Stimulated activated CD4-positive, alpha-beta T cell treated with anti-CD3 and anti-CD28 coated beads, Interleukin-4, amount 100 ng/mL, for 24 hours (primary cell): ENCODE measurements around the gene LRRC14B.
"Not testable (repeated sequence)": the region's sequence is repeated elsewhere in the genome, so short reads cannot be mapped to it uniquely, and the experiment has no call there.

Source experiments
- DNase-seq: peaks from one replicate; pipeline ENCODE4 v3.0.0-alpha.2; 2020

The LRRC14B gene

DNA sequence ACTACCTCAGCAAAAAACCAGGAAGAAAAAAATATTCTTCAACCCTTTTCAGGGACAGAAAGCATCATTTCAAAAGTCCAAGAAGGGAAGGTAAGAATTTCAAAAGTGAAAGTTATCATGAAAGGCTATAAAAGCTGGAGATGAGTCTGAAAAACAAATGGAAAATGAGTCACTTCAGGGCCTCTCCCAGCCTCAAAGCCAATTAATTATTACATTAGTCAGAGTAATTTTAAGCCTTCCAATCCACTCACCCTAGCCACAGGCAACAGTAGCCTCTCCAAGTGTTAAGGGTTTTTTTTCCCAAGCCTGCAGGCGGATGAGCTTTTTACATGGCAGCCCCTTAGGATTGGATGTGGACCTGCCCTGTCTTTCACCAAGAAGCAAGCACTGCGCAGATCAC is 24.0 kb downstream of the LRRC14B start:
- DNase-seq, result peak; percentile 3

DNA sequence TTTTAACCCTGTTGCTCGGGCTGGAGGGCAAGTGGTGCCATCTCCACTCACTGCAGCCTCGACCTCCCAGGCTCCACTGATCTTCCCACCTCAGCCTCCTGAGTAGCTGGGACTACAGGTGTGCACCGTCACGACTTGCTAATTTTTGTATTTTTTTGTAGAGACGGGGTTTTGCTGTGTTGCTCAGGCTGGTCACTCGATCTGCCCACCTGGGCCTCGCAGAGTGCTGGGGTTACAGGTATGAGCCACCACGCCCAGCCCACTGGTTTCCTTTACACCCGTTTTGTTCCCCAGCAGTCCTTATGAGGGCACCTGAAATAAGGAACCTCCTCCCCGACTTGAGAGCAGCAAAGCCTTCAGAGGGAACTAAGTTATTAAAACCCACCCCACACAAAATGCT is 24.8 kb downstream of the LRRC14B start:
- DNase-seq, result not testable (repeated sequence)

DNA sequence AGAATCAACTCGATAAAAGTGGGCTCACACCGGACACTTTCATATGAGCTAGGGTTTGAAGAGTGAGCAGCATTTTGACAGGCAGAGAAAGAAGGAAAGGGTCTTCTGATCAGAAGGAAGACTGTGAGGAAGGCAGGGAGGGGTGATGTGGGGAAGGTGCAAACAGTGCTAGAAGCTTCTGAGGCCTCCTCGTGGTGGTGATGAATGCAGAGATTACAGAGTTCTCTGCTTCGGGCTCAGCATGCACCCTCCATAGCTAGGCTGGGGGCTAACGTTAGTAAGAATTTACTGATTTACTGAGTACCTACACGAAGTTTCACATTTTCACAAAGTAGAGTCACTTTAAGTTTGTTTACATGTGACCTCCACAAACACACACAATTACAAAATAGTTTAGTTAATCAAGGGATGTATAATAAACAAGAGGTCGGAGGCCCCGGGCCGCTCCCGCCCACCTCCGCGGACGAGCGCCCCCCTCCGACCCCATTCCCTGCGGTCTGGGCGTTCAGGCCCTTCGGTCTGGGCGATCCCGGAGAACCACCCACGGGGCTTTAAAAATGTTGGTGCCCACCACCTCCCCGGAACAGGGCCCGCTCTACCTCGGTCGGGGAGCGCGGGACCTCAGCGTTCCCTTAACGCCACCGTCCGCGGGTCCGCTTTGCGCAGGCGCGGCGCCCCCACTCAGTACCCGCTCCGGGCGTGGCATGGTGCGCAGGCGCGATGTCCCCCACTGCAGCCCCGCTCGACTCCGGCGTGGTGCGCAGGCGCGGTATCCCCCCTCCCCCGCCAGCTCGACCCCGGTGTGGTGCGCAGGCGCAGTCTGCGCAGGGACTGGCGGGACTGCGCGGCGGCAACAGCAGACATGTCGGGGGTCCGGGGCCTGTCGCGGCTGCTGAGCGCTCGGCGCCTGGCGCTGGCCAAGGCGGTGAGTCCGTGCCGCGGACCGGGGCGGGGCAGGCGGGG is 26.5 kb downstream of the LRRC14B start, which contains the start of the genes CCDC127 and SDHA:
Gene CCDC127, minus strand, starts transcription at position 660 of the 963 bp plus-strand sequence. CDS start 1,304 bp downstream, outside the sequence.
Gene SDHA, plus strand, starts transcription at position 827 of the 963 bp plus-strand sequence. Its CDS starts 36 bp downstream, at position 863.
- peak; percentile 97 for DNase-seq

DNA sequence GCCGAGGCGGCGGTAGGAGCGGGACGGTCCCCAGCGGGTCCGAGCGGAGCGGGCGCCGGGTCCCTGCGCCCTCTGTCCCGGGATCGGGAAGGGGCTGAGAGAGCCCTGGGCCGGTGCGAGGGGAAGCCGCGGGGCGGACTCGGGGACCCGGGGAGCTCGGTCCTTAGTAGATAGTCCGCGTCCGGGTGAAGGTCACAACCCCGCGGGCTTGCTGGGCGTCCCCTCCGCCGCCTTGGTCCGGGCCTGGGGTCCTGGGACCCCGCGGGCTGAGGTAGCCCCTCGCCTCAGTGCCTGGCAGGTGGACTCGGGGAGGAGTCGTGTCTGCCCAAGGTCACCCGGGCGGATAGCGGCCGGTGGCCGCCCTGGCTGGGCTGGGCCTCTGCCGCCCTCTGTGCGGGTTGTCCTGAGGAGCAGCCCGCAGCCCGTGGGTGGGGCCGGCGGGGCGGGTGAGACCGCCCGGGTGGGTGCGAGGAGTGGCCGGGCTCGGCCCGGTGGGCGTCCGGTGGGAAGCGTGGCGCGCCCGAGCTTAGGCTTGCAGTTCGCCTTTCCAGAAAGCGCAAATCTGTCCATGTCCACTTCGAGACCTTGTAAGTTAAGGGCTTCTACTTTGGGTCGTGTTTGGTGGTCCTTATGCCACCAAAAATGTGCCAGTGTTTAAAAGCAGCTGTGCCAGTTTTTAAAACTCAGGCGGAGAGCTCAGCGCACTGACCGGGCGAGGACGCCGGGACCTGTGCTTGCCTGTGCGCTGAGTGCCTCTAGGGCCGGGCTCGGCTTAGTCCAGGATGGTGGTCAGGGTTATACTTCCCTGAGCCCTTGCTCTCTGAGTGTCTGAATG is 27.4 kb downstream of the LRRC14B start:
- peak; percentile 9 for DNase-seq

DNA sequence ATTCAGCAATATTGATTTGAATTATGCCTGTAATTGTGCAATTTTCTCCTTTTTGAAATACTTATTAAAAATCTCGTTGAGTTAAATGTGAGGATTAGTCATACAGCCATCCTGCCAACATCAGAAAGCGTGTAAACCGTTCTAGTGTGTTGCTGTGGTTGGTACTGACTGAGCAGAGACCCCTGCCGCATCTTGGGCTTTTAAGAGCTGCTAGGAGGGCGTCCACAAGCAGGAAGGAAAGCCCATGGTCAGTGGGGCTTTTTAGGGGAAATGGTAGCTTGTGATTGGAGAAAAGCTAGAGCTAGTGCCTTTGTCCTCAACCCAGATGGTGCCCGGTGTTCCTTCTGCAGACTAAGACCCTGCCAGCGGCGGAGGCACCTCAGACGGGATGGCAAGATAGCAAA is 28.2 kb downstream of the LRRC14B start:
- peak; percentile 25 for DNase-seq

DNA sequence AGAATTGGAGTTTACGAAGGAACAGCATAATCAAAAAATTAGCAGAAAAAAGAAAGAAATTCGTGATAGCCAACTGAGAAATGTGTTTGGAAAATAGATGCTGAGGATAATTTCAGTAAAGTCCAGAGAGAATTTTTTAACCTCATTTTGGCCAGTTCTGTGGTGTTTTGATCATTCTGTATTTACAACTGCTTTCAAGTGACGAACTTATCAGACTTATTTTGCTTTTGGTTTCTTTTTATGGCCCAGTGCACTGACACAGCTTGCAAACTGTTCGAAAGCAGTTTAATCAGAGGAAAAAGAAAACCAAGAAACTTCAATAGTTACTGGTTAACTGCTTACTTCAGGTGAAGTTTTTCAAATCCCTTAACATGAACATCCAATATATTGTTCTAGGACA is 28.7 kb downstream of the LRRC14B start:
- no peak for DNase-seq

DNA sequence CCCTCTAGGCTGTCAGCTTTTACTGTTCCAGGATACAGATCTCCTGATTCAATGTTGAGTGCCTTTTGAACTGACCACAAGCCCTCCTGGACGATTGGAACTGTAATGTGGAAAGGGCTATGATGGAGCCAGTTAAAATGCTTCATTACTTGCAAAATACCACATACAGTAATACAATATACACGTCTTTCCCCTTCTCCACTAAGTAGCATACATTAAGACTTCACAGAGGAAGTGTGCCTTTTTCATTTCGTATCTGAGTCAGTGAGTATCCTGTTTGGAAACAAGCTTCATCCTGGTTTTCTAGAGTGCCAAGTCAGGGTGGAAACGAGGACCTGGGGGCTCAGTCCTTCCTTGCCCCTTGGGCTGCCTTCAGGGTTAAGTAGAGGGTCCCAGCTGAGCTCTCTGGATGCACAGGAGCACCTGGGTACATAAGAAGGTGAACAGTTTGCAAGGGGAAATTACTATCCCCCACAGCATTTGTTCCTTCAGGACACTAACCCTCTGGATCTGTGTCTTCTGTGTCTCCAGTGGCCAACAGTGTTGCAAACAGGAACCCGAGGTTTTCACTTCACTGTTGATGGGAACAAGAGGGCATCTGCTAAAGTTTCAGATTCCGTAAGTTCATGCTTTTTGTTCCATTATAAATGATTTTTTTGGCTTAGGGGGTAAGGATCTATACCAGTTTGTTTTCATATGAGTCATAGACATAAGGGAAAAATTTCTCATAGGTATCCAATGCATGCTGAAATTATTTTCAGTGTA is 31.8 kb downstream of the LRRC14B start:
- not testable (repeated sequence) for DNase-seq

DNA sequence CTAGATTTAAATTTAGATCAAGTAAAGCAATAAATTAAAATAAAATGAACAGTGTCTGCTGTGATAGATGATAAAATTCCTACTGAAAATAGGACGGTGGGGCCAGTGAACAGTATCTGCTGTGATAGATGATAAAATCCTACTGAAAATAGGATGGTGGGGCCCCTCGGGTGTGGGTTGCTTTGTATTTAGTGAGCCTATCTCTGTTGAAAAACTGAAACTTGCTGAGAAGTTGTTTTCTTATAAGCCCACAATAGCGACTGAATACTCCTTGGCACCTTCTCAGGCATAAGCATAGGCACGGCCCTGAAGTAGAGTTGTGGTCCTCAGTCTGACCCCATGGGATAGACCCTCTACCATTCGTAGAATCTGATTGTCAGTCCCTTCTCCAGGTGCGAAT is 32.5 kb downstream of the LRRC14B start:
- DNase-seq, result no peak

DNA sequence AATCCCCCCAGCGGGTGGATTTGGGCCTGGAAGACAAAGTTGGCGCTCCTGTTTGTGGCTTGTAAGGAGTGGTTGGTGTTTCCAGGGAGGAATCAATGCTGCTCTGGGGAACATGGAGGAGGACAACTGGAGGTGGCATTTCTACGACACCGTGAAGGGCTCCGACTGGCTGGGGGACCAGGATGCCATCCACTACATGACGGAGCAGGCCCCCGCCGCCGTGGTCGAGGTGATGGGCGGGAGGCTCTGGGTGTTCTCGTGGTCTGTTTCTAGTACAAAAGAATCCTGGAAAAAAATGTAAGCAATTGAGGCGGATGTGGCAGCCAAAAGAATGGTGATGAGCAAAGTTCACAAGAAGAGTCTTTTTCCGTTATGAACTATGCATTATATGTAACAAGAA is 34.0 kb downstream of the LRRC14B start:
- DNase-seq, result no peak

DNA sequence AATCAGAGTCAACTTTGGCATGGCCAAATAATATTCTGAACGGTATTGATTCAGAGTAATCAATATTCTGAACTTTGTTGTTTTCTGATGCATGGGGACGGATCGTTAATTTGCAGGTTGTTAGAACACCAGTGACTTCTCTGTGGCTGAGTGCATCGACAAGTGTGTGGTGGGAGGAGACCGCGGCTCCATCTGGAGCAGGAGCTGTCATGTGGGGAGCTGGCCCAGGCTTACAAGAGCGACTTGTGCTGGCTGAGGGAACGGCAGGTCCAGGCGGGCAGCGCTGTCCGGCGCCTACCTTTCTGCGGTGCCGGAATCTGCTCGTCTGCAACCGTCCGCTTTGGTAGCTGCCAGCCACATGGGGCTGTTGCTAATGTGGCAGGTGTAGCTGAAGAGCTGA is 36.1 kb downstream of the LRRC14B start:
- not testable (repeated sequence) for DNase-seq

DNA sequence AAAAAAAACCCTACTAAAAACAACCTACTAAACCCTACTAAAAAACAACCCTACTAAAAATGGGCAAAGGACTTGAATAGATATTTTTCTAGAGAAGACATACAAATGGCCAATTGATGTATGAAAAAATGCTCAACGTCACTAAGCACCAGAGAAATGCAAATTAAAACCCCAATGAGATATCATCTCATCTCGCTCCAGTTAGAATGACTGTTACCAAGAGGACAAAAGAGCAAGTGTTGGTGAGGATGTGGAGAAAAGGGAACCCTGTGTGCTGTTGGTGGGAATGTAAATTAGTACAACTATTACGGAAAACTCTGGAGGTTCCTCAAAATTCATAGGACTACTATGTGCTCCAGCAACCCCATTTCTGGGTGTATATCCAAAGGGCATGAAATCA is 37.6 kb downstream of the LRRC14B start:
- DNase-seq, result no peak

DNA sequence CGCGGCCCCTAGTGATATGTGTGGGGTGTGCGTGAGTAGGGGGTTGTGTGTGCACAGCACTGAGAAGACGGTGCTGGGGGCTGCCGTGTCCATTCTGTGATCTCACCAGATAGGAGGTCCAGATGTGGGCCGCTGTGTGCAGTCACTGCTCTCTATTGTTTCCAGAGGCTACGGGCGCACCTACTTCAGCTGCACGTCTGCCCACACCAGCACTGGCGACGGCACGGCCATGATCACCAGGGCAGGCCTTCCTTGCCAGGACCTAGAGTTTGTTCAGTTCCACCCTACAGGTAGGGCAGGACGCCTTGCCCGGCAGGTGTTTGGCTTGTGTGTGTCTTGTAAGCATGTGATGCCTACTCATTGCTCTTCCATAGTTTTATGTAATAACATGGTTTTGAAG is 39.4 kb downstream of the LRRC14B start:
- no peak for DNase-seq

DNA sequence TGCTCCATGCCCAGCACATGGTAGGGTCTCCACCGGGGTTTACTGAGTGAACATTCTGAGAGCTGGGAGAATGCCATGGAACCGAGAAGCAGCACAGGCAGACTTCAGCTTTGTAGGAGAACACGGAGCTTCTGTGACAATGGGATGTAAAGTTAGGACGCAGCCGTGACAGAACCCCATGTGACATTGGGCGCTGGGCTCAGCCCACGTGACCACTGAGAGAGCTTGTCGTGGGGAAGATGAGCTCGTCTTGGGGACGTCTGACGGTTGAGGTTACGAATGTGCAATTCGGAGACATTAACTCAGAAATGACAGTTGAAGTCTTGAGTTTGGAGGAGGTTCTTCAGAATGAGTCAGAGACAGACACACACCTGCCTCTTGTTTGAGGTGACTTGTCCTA is 40.4 kb downstream of the LRRC14B start:
- no peak for DNase-seq

DNA sequence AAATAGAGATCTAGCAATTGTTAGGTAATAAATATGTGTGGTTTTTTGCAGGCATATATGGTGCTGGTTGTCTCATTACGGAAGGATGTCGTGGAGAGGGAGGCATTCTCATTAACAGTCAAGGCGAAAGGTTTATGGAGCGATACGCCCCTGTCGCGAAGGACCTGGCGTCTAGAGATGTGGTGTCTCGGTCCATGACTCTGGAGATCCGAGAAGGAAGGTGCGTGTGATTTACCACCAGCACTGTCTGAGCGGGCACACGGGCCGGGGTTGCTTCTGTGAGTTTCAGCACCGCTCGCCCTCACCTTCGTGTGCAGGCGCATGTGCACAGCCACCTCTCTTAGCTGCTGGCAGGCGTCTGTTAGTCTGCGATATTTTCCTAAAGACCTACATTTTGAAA is 42.1 kb downstream of the LRRC14B start:
- DNase-seq, result not testable (repeated sequence)

DNA sequence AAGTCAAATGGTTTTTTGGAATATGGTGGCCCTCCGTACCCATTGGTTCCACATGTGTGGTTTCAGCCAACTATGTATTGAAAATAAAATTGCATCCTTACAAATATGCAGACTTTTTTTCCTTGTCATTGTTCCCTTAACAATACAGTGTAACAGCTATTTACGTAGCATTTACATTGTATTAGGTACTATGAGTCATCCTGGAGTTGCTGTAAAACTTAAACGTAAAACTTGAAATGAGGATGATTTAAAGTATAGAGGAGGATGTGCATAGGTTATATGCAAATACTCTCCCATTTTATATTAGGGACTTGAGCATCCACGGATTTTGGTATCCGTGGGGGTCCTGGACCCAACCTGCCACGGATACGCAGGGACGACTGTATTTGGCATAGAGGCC is 43.2 kb downstream of the LRRC14B start:
- no peak for DNase-seq

DNA sequence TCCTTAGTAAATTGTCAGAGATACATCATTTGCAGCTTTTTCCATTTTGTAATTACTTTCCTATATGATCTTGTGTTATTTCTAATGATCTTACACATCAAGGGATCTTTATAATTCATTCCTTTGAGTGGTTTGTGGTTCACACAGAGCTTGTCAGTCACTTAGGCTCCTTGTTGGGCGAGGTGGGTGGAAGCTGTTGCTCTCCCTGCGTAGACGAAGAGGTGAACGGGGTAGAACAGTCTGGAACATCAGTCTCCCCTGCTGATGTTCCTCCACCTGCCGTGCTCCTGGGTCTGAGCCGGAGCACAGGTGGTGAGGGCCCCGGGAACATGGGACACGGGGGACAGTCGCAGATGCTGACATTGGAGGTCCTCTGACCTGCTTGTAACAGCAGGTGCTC is 44.2 kb downstream of the LRRC14B start:
- not testable (repeated sequence) for DNase-seq

DNA sequence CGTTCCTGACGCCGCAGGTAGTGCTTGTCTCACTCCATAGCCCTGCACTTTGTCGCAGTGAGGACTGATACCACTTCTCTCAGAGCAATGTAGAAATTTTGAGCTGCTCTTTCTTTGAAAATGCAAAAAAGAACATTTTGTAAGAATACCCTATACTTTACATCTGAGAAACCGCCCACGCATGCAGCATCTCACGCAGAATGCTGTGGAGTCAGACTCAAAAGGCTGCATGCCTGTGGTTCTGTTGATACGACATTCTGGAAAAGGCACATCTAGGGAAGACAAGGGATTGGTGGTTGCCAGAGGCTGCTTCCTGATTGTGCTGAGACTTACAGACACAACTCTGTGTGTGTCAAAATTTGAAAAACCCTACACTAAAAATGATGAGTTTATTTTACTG is 46.6 kb downstream of the LRRC14B start:
- not testable (repeated sequence) for DNase-seq

DNA sequence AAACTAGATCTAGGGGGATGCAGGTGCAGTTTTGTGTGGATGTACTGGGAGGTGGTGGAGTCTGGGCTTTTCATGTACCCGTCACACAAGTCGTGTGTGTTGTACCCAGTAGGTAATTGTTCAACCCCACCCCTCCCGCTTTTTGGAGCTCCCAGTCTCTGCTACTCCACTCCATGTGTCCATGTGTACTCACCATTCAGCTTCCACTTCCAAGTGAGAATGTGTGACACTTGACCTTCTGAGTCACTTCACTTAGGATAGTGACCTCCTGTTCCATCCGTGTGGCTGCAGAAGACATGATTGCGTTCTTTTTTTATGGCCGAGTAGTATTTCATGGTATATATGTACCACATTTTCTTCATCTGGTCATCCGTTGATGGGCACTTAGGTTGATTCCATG is 49.3 kb downstream of the LRRC14B start:
- DNase-seq, result not testable (repeated sequence)

DNA sequence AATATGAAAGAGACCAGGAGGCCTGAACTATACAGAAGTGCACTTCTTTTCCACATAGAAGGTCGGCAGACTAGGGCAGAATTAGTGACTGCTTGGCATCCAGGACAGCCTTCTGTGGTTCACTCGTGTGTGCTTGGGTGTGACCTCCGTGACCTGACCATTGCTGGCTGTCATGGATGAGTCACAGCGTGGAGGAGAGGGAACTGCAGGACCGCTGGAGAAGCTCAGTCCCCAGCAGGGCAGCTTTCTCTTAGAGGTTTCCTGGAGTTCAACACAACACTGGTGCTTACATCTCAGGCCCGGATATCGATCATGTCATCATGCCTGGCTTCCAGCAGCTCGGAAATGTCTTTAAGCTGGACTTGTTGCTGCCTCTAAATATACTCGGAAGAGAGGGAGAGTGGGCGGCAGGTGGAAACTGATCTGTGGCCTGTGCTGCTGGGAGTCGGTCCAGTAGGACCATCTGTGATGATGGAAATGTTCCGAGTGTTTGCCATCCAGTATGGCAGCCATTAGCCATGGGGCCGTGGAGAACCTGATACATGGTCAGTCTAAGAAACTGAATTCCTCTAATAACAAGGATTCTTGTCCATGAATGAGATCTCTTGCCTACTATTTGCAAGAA is 49.9 kb downstream of the LRRC14B start:
- not testable (repeated sequence) for DNase-seq

DNA sequence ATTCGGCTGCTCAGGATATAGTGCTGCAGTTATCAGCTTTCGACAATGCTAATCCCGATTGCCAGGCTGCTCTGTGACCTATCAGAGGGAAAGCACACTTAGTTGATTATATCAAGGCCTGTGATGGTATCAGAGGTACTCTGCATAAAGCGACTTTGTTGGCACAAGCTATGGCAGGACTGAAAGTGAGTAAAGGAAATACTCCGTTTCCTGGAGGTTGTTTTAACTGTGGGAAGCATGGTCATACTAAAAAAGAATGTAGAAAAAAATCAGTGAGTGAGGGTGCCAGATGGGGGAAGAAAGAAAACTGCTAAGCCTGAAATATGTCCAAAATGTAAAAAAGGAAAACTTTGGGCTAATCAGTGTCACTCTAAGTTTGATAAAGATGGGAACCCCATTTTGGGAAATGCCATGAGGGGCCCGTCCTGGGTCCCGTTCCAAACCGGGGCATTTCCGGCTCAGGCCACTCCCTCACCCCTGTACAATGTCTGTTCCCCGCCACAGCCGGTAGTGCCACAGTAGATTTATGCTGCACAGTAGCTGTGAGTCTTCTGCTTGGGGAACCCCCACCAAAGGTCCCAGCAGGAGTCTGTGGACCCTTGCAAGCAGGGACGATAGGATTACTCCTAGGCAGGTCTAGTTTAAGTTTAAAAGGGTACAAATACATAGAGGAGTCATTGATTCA is 52.5 kb downstream of the LRRC14B start:
- not testable (repeated sequence) for DNase-seq

DNA sequence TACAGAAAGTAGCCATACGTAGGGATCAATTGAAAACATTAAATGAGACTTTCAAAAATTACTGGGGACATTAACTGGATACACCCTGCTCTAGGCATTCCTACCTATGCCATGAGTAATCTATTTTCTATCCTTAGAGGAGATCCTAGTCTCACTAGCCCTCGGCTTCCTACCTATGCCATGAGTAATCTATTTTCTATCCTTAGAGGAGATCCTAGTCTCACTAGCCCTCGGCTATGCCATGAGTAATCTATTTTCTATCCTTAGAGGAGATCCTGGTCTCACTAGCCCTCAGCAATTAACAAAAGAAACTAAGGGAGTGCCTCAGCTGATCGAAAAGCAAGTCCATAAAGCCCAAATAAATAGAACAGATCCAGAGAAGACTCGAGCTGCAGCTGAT is 54.4 kb downstream of the LRRC14B start:
- DNase-seq, result not testable (repeated sequence)
